Hepatocyte (in vitro differentiated cells): ENCODE results near the gene BLNK. TPM values are rescaled to one million over a fixed set of nuclear protein-coding genes. Genes with fewer than 3 reads are reported as not detected.

Experiments used
- DNase-seq: peaks from one replicate; pipeline ENCODE4 v3.0.0-alpha.2; 2016; ENCODE audit warnings: low spot score
- H2AFZ ChIP-seq: fragments of 200-600 bp; sonication (generic); 2 replicates; pipeline ENCODE4 v1.6.0; 2016; ENCODE audit warnings: antibody characterized with exemption, mild to moderate bottlenecking
- H3K27ac ChIP-seq: fragments of 200-600 bp; sonication (generic); 2 replicates; pipeline ENCODE4 v1.5.1; 2016; ENCODE audit warnings: mild to moderate bottlenecking
- H3K27me3 ChIP-seq: fragments of 200-600 bp; sonication (generic); 2 replicates; pipeline ENCODE4 v1.6.1; 2016
- H3K36me3 ChIP-seq: fragments of 200-600 bp; sonication (generic); replicated peaks from 2 replicates; pipeline ENCODE4 v1.5.1; 2016; ENCODE audit warnings: low read depth; ENCODE audit not compliant: insufficient read depth
- H3K4me1 ChIP-seq: fragments of 200-600 bp; sonication (generic); 2 replicates; pipeline ENCODE4 v1.5.1; 2016; ENCODE audit warnings: mild to moderate bottlenecking, moderate library complexity; ENCODE audit not compliant: insufficient read depth
- H3K4me2 ChIP-seq: fragments of 200-600 bp; sonication (generic); 2 replicates; pipeline ENCODE4 v1.6.0; 2016
- H3K4me3 ChIP-seq: fragments of 200-600 bp; sonication (generic); 2 replicates; pipeline ENCODE4 v1.5.1; 2016; ENCODE audit warnings: mild to moderate bottlenecking
- H3K79me2 ChIP-seq: fragments of 200-600 bp; sonication (generic); 2 replicates; pipeline ENCODE4 v1.6.0; 2017; ENCODE audit warnings: mild to moderate bottlenecking
- H3K9me2 ChIP-seq: fragments of 200-600 bp; sonication (generic); replicated peaks from 2 replicates; pipeline ENCODE4 v1.6.0; 2017; ENCODE audit warnings: mild to moderate bottlenecking; ENCODE audit not compliant: insufficient read depth
- H3K9me3 ChIP-seq: fragments of 200-600 bp; sonication (generic); 2 replicates; pipeline ENCODE4 v1.5.1; 2016; ENCODE audit warnings: low read depth, mild to moderate bottlenecking
- H4K20me1 ChIP-seq: fragments of 200-600 bp; sonication (generic); 2 replicates; pipeline ENCODE4 v1.6.0; 2016; ENCODE audit warnings: mild to moderate bottlenecking; ENCODE audit not compliant: insufficient read depth, poor library complexity, severe bottlenecking
- CTCF ChIP-seq: fragments of 200-600 bp; sonication (generic); IDR thresholded peaks from 2 replicates; pipeline ENCODE4 v1.5.1; 2016; ENCODE audit warnings: antibody characterized with exemption, mild to moderate bottlenecking; ENCODE audit not compliant: poor library complexity
- EZH2 ChIP-seq: fragments of 200-600 bp; sonication (generic); IDR thresholded peaks from 2 replicates; pipeline ENCODE4 v1.6.1; 2016; ENCODE audit warnings: antibody characterized with exemption, mild to moderate bottlenecking, borderline replicate concordance
- EZH2phosphoT487 ChIP-seq: fragments of 200-600 bp; sonication (generic); IDR thresholded peaks from one replicate; pipeline ENCODE4 v1.6.1; 2018; ENCODE audit warnings: antibody characterized with exemption, mild to moderate bottlenecking, low read depth, moderate library complexity; ENCODE audit not compliant: unreplicated experiment, severe bottlenecking
- WGBS: methylation state at CpG from one replicate; pipeline ENCODE4 v1.1.6; 2016; ENCODE audit warnings: low lambda C conversion rate; ENCODE audit errors: missing lambda C conversion rate; 5-methylcytosine and 5-hydroxymethylcytosine counted together
- polyA plus RNA-seq: library from polyadenylated mRNA; unstranded; fragments of >200 nt; fragmentation: Nextera tagmentation; extraction: Ambion mirVana; gene quantifications from 2 replicates; pipeline ENCODE4 v1.2.1, GENCODE V29; 2016
- total RNA-seq: library from RNA; depleted of rRNA; stranded (reverse); fragments of >200 nt; gene quantifications from 2 replicates; pipeline ENCODE4 v1.2.3, GENCODE V29; 2014

Gene BLNK
- total and polyA plus RNA-seq, 2 experiments from 2014 or later: 6.3 to 6.9 TPM

GRCh38 chr10:96236090-96236478 lies 35.3 kb downstream of the BLNK start:
- H3K36me3 ChIP-seq: no peaks in the 10 kb centered on the region
- DNase-seq: no peak
- no peak overlapping the region for H3K27ac ChIP-seq
- no peak overlapping the region for H2AFZ ChIP-seq
- H3K4me1 ChIP-seq: no peaks in the 10 kb centered on the region
- 97% methylated on average over 6 of the region's 6 CpGs for WGBS
- TF ChIP-seq EZH2 (no peak), EZH2phosphoT487 (no peak), CTCF (no peak)
- H3K27me3 ChIP-seq: no peaks in the 10 kb centered on the region
- H3K9me2 ChIP-seq: no peaks in the 10 kb centered on the region
- H4K20me1 ChIP-seq: no peaks in the 10 kb centered on the region
- no peak overlapping the region for H3K4me3 ChIP-seq
- no peak overlapping the region for H3K4me2 ChIP-seq
- H3K9me3 ChIP-seq: no peaks in the 10 kb centered on the region
- H3K79me2 ChIP-seq: no peaks in the 10 kb centered on the region

- WGBS: 92% methylated on average over 8 of the region's 8 CpGs
- Histone ChIP-seq H2AFZ (no peak overlapping the region), H3K4me3 (no peak overlapping the region)
Measured at GRCh38 chr10:96235326-96236089, 35.9 kb downstream of the BLNK start.

GRCh38 chr10:96233959-96234358 lies 37.4 kb downstream of the BLNK start:
- TF ChIP-seq EZH2 (no peak), EZH2phosphoT487 (no peak), CTCF (no peak)
- no peaks in the 10 kb centered on the region for H3K79me2 ChIP-seq
- H3K4me2 ChIP-seq: no peak overlapping the region
- H3K36me3 ChIP-seq: no peaks in the 10 kb centered on the region
- H4K20me1 ChIP-seq: no peaks in the 10 kb centered on the region
- H3K4me1 ChIP-seq: no peaks in the 10 kb centered on the region
- no peak overlapping the region for H3K4me3 ChIP-seq
- no peak overlapping the region for H3K27ac ChIP-seq
- H3K27me3 ChIP-seq: no peaks in the 10 kb centered on the region
- H2AFZ ChIP-seq: no peak overlapping the region
- no peaks in the 10 kb centered on the region for H3K9me2 ChIP-seq
- WGBS: 75% methylated on average over 2 of the region's 2 CpGs
- H3K9me3 ChIP-seq: no peaks in the 10 kb centered on the region
- no peak for DNase-seq

More at GRCh38 chr10:96235326-96236089, 35.9 kb downstream of the BLNK start:
- no peak overlapping the region for H3K27ac ChIP-seq
- no peaks in the 10 kb centered on the region for H3K9me3 ChIP-seq
- no peaks in the 10 kb centered on the region for H3K4me1 ChIP-seq
- H3K4me2 ChIP-seq: no peak overlapping the region
- H3K36me3 ChIP-seq: no peaks in the 10 kb centered on the region
- no peaks in the 10 kb centered on the region for H4K20me1 ChIP-seq
- no peak for DNase-seq
- H3K9me2 ChIP-seq: no peaks in the 10 kb centered on the region
- no peak for TF ChIP-seq CTCF
- no peak for TF ChIP-seq EZH2
- no peak for TF ChIP-seq EZH2phosphoT487
- no peaks in the 10 kb centered on the region for H3K79me2 ChIP-seq
- no peaks in the 10 kb centered on the region for H3K27me3 ChIP-seq
